Astrocyte of the spinal cord (primary cell): ENCODE measurements around the gene BAX.
"Not testable (repeated sequence)": the region's sequence is repeated elsewhere in the genome, so short reads cannot be mapped to it uniquely, and the experiment has no call there.

Experiments used
- DNase-seq: peaks from one replicate; pipeline ENCODE4 v3.0.0; 2011; ENCODE audit warnings: low read depth, low spot score
- H3K4me3 ChIP-seq: 2 replicates; pipeline ENCODE4 v1.5.1; 2011; ENCODE audit warnings: low read depth, mild to moderate bottlenecking, low read length, moderate library complexity
- CTCF ChIP-seq: IDR thresholded peaks from 2 replicates; pipeline ENCODE4 v1.5.1; 2012; ENCODE audit warnings: low read depth, mild to moderate bottlenecking, low read length, inconsistent platforms
- in situ Hi-C: cut with HindIII; loops from 2 replicates; pipeline ENCODE4 v1.10.0; 2017; ENCODE audit warnings: low sequenced_read_pairs

The BAX gene

GRCh38 chr19:48921721-48922500 is 32.8 kb upstream of the BAX start:
- no peak for TF ChIP-seq CTCF
- no peak overlapping the region for H3K4me3 ChIP-seq
- in situ Hi-C loops: no loop called here
- DNase-seq: no peak

- in situ Hi-C loops: no loop called here
- no peak for TF ChIP-seq CTCF
- no peak for DNase-seq
- H3K4me3 ChIP-seq: no peak overlapping the region
These were observed 31.9 kb upstream of the BAX start for GRCh38 chr19:48922548-48923490.

- H3K4me3 ChIP-seq: no peak overlapping the region
- no peak for TF ChIP-seq CTCF
- DNase-seq: peak; percentile 24
- in situ Hi-C loops: no loop called here
These were observed 29.3 kb upstream of the BAX start for GRCh38 chr19:48925240-48925843.

GRCh38 chr19:48925890-48926289 is 28.8 kb upstream of the BAX start:
- in situ Hi-C loops, H3K4me3 ChIP-seq, DNase-seq: not testable (repeated sequence)

GRCh38 chr19:48926909-48927308 is 27.8 kb upstream of the BAX start:
- TF ChIP-seq CTCF: no peak
- in situ Hi-C loops: no loop called here
- H3K4me3 ChIP-seq: no peak overlapping the region
- peak; percentile 92 for DNase-seq

- DNase-seq, H3K4me3 ChIP-seq, in situ Hi-C loops: not testable (repeated sequence)
These were observed 27.0 kb upstream of the BAX start for GRCh38 chr19:48927692-48928091.

GRCh38 chr19:48928164-48929025 is 26.3 kb upstream of the BAX start:
- no peak overlapping the region for H3K4me3 ChIP-seq
- DNase-seq: no peak
- TF ChIP-seq CTCF: no peak
- in situ Hi-C loops: no loop called here
